Measurements from ENCODE around the gene CAPN15.

Gene CAPN15

DNA sequence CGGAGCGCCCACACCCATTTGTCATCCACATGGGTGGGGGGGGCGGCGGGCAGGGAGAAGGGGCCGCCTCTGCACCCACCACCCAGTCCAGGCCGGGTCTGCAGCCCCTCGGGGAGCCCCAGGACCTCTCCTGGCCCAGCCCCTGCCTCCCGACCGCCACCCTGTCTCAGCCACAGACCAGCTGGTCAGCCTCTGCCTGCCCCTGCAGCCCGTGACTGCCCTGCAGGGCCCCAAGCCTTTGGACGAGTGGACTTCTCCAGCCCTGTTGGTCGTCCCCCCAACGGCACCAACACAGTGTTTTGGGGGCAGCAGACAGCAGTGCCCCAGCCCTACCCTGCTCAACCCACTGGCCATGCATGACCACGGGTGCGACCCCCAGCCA is 33.9 kb downstream of the CAPN15 start:
- H3K4me3 ChIP-seq (ENCODE audit: low read depth, low read length), result no peak overlapping the region
- H3K36me3 ChIP-seq (replicated peaks), result no peaks in the 10 kb centered on the region
- peaks cover 36% of the 10 kb centered on the region for H3K27me3 ChIP-seq (replicated peaks)
- TF ChIP-seq, protein P1, sequence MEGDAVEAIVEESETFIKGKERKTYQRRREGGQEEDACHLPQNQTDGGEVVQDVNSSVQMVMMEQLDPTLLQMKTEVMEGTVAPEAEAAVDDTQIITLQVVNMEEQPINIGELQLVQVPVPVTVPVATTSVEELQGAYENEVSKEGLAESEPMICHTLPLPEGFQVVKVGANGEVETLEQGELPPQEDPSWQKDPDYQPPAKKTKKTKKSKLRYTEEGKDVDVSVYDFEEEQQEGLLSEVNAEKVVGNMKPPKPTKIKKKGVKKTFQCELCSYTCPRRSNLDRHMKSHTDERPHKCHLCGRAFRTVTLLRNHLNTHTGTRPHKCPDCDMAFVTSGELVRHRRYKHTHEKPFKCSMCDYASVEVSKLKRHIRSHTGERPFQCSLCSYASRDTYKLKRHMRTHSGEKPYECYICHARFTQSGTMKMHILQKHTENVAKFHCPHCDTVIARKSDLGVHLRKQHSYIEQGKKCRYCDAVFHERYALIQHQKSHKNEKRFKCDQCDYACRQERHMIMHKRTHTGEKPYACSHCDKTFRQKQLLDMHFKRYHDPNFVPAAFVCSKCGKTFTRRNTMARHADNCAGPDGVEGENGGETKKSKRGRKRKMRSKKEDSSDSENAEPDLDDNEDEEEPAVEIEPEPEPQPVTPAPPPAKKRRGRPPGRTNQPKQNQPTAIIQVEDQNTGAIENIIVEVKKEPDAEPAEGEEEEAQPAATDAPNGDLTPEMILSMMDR (IDR thresholded peaks at IDR 0.05; ENCODE audit: low read depth, low read length, missing control alignments), result no peak
- H3K27ac ChIP-seq, result no peak overlapping the region
- in situ Hi-C loops (cut with HindIII; ENCODE audit: low pct_ligation_motif_present, low sequenced_read_pairs), result no loop called here
- no peak for DNase-seq

DNA sequence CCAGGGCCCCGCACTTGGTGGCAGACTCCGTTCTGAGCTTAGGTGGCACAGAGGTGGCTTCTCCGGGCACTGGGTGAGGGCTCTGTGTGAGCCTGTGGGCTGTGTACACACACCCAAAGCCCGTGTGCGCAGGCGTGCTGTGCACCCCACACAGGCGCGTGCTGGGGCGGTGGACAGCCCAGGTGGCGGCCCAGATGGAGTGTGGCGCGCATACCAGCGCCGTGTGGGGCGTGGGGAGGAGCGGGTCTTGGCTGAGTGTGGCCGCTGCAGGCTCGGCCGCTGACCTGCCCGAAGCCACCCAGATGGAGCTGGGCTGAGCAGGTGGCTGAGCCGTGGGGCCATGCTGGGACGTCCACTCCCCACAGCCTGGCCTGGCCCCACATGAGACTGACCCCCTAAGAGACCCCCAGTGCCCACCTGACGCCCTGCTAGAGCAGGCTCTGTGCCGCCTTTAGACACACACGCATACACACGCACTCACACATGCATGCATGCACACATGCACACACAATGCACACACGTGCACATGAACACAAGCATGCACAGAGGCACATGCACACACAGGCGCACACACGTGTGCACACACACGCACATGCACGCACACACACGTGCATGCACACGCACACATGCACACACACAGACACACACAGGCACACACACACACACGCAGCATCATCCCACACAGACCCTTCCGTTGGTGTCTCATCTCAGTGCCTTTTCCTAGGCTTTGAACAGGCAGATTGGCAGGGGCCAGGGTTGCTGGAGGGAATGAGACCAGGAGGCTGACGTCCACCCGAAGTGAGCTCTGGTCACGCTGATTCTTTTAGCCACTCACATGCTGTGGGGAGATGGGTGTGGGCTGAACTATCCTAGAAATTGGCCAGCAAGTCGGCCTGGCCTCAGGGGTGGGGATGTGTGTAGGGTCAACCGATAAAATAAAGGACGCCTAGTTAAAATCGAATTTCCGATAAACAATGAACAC is 34.7 kb downstream of the CAPN15 start:
- TF ChIP-seq, protein P1 (IDR thresholded peaks at IDR 0.05; ENCODE audit: low read depth, low read length, missing control alignments), result no peak
- in situ Hi-C loops (cut with HindIII; ENCODE audit: low pct_ligation_motif_present, low sequenced_read_pairs), result no loop called here
- Histone ChIP-seq H3K27me3 (replicated peaks) (peaks cover 36% of the 10 kb centered on the region), H3K36me3 (replicated peaks) (no peaks in the 10 kb centered on the region), H3K4me3 (ENCODE audit: low read depth, low read length) (no peak overlapping the region), H3K27ac (no peak overlapping the region)
- DNase-seq, result no peak

DNA sequence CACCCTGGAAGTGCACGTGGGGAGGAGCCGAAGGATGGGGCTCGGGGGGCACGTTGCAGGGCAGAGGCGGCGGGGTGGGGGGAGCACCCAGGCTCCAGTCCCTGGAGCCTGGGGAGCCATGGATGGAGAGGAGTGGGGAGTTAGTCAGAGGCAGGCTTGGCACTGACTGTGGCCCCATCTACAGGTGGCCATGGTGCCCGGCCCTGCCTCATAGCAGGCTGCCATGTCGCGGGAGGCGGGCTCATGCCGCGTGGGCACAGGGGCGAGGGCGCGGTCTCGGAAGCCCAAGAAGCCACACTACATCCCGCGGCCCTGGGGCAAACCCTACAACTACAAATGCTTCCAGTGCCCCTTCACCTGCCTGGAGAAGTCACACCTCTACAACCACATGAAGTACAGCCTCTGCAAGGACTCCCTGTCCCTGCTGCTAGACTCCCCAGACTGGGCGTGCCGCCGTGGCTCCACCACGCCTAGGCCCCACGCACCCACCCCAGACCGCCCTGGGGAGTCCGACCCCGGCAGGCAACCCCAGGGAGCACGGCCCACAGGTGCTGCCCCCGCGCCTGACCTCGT is 35.6 kb downstream of the CAPN15 start:
- no peak for DNase-seq
- peaks cover 36% of the 10 kb centered on the region for H3K27me3 ChIP-seq (replicated peaks)
- no peak overlapping the region for H3K27ac ChIP-seq
- no peaks in the 10 kb centered on the region for H3K36me3 ChIP-seq (replicated peaks)
- in situ Hi-C loops (cut with HindIII; ENCODE audit: low pct_ligation_motif_present, low sequenced_read_pairs), result no loop called here
- H3K4me3 ChIP-seq (ENCODE audit: low read depth, low read length), result no peak overlapping the region
- TF ChIP-seq, protein P1 (IDR thresholded peaks at IDR 0.05; ENCODE audit: low read depth, low read length, missing control alignments), result no peak

DNA sequence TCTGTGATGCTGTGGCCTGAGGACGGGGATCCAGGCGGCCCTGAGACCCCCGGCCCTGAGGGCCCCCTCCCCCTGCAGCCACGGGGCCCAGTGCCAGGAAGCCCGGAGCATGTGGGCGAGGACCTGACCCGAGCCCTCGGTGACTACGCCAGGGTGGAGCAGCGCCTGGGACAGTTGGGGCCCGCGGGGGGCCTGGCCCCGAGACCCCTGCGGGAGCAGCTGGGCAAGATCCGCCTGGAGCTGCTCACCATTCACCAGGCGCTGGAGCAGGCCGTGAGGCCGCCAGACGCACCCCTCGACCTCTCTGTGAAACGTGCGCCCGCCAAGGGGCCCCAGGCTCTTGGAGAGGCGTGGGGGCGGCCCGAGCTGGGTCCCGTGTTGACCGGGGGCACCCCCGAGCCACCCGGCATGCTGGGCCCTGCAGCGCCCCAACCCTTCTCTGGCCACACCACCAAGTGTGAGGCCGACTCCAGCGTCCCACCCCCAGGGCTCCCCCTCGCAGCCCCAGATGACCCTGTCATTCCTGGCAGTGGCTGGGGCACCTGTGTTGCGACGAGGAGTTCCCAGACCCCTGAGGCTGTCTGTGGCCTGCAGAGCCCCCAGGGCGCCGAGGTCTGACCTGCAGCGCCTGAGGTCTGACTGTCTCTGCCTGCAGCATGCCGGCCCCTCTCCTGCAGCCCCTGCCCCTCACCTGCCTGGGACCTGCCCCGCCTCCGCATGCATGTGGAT is 37.3 kb downstream of the CAPN15 start:
- TF ChIP-seq, protein P1 (IDR thresholded peaks at IDR 0.05; ENCODE audit: low read depth, low read length, missing control alignments), result no peak
- Histone ChIP-seq H3K27me3 (replicated peaks) (peaks cover 19% of the 10 kb centered on the region), H3K27ac (no peak overlapping the region), H3K36me3 (replicated peaks) (no peaks in the 10 kb centered on the region), H3K4me3 (ENCODE audit: low read depth, low read length) (no peak overlapping the region)
- in situ Hi-C loops (cut with HindIII; ENCODE audit: low pct_ligation_motif_present, low sequenced_read_pairs), result no loop called here
- DNase-seq, result no peak

DNA sequence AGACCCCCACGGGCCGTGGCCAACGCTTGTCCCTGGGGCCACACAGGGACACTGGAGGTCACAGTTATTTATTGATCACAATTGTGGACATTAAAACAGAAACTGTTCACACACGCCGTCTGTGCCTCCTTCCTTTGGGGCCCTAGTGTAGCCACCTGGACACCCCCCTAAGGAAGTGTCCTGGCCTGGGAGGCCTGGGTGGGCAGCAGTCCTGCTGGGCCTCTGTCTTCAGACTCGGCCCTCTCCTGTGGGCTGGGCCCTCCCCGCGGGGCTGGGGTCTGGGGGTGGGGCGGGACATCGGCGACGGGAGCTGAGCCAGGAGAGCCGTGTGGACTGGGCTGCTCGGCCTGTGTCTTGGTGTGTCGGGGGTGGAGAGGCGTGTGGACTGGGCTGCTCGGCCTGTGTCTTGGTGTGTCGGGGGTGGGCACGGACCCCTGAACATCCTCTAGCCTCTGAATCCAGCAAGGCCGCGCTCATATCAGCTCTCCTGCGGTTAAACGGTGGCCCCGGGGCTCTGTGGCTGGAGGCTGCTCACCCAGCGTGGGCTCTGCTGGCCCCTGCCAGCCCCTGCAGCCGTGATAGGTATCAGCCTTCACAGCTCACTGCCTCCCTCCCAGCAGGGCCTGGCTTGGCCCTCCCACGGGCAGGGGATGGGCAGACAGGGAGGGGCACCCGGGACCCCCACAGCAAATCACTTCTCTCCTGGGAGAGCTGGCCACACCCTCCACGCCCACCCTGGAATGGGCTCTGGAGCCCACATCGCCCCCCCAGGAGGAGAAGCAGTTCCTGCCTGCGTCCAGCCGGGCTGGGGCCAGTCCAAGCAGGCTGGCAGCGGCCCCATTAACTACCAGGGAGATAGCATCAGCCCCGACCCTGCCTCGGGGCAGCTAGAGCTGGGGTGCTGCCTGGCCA is 38.2 kb downstream of the CAPN15 start:
- TF ChIP-seq, protein P1 (IDR thresholded peaks at IDR 0.05; ENCODE audit: low read depth, low read length, missing control alignments), result no peak
- H3K27ac ChIP-seq, result no peak overlapping the region
- in situ Hi-C loops (cut with HindIII; ENCODE audit: low pct_ligation_motif_present, low sequenced_read_pairs), result no loop called here
- peaks cover 15% of the 10 kb centered on the region for H3K27me3 ChIP-seq (replicated peaks)
- H3K4me3 ChIP-seq (ENCODE audit: low read depth, low read length), result no peak overlapping the region
- H3K36me3 ChIP-seq (replicated peaks), result no peaks in the 10 kb centered on the region
- DNase-seq, result no peak
